HG03064 (cell line): ENCODE measurements around the gene RAP2B.
A peak's percentile ranks its signal among the peaks of the same experiment; 100 is the strongest.
"Not testable (repeated sequence)": the region's sequence is repeated elsewhere in the genome, so short reads cannot be mapped to it uniquely, and the experiment has no call there.

ENCODE experiments used
- ATAC-seq: cut with Tn5 transposase; IDR thresholded peaks from one replicate; pipeline ENCODE4 v1.9.1; 2021; ENCODE audit warnings: low read depth; ENCODE audit not compliant: unreplicated experiment

RAP2B gene

DNA sequence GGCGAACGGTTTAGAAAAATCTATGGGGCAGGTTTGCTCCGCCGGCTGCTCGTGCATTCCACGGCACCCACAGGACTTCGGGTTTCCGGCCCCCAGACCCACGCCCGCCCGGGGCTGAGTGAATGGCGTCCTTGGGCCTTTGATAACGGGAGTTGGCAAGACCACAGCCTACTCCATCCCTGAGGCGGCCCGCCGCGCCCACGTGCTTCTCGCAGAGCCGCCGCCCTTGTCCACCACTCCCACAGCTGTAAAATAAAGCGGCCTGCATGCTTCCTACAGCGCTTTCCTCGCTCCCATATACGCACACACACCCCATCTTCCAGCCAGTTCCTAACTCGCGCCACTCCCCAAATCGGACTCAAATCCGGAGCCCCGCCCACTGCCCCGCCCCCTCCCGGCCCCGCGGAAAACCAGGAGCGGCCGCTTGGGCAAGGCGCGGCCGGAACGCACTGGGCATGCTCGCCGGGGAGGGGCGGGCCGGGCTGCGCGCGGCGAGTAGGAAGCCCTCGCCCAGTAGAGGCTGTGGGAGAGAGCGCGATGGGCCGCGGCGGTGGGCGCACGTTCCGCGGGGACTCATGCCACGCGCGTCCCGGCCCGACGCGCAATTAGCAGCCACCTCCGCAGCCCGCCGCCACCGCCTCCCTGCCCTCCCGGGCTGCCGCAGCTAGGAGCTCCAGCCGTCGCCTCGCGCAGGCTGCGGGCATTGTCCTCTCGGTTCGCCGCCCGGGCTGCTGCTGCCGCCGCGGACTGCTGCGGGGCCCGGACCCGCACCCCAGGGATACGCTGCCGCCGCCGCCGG is at the start of gene RAP2B:
RAP2B (plus strand) TSS at position 513 of the 799 bp plus-strand sequence. CDS start 468 bp downstream, outside the sequence.
- peak; percentile 55 for ATAC-seq

GRCh38 chr3:153113541-153113940 is 48.5 kb upstream of the RAP2B start:
- ATAC-seq = no peak

GRCh38 chr3:153114270-153114669 is 47.8 kb upstream of the RAP2B start:
- not testable (repeated sequence) for ATAC-seq

DNA sequence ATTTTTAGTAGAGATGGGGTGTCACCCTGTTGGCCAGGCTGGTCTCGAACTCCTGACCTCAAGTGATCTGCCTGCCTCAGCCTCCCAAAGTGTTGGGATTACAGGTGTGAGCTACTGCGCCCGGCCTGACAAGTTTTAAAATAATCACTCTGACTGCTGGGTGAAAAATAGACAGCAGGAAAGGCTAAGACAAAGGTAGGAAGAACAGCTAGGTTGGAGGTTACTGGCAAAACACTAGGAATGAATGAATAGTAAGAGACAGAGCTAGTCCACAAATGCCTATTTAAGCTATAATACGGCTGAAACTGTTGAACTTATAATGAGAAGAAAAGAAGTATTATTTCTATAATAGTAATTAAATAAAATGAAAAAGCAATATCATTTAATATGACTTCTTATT is 46.7 kb upstream of the RAP2B start:
- no peak for ATAC-seq

DNA sequence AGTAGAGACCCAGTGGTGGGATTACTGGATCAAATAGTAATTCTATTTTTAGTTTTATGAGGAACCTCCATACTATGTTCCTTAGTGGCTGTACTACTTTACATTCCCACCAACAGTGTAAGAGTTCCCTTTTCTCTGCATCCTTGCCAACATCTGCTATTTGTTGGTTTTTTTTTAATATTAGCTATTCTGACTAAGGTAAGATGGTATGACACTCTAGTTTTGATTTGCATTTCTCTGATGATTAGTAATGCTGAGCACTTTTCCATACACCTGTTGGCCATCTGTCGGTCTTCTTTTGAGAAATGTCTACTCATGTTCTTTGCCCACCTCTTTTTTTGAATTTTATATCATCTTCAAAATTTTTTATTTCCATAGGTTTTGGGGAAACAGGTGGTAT is 34.2 kb upstream of the RAP2B start:
- ATAC-seq = no peak

GRCh38 chr3:153129426-153129825 is 32.6 kb upstream of the RAP2B start:
- ATAC-seq = no peak

DNA sequence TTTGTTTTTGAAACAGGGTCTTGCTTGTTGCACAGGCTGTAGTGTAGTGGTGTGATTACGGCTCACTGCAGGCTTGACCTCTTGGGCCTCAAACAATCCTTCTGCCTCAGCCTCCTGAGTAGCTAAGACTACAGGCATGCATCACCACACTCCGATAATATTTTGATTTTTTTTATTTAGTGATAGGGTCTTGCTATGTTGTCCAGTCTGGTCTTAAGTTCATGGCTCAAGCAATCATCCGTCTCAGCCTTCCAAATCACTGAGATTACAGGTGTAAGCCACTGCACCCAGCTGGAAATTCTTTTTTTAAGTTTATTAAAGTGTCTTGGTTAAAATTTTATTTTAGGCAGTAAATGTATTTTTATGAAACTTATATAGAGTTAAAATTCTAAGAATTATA is 32.2 kb upstream of the RAP2B start:
- ATAC-seq = no peak

DNA sequence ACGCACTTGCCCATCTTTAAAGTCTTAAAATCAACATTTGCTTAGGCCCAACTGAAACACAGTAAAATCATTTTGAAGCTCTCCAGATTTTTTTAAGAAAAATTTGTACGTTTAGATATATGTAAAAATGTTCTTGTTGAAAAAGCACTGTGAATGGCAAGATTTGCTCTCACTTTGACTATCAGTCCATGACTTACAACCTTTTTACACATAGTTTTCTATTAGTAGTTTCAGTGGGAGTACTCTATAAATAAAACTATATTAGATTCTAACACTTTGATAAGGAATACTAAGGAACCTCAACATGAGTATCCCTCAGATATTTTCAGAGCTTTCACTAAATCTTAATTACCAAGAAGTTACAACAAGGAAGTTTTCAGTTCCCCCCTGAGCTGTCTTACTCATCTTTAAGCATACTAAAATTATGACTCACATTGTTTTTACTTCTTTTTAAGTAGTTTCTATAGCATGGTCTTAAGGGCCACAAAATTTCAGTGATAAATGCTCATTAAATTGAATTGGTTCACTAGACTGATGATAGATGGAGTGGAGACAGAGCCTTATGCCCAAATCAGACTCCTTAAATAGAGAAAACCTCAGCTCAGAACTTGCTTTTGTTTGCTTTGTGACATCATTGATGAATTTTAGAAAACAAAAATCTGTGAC is 31.6 kb upstream of the RAP2B start:
- ATAC-seq = peak; percentile 85

GRCh38 chr3:153137626-153138025 is 24.4 kb upstream of the RAP2B start:
- peak; percentile 39 for ATAC-seq

- peak; percentile 53 for ATAC-seq
These were observed 23.5 kb upstream of the RAP2B start for GRCh38 chr3:153138276-153139210.

- ATAC-seq = no peak
These were observed 19.1 kb upstream of the RAP2B start for GRCh38 chr3:153142961-153143360.

DNA sequence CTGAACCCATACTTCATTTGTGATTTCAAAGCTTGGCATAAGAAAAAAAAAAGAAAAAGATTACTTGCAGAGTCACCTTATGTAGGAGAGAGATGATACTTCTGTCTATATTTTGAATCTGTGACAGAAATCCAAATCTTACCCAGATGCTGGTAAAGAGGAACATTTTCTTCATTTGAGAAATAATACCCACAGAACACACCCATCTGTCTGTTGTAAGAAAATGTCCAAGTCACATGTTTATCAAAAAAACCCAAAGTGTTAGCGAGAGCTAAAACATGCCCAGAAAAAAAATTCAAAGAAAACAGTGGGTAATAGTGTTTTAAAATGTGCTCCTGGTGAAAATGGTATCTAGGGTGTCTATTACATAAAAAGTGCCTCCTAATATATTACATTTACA is 18.0 kb upstream of the RAP2B start:
- no peak for ATAC-seq

GRCh38 chr3:153144779-153145178 is 17.2 kb upstream of the RAP2B start:
- ATAC-seq = no peak

DNA sequence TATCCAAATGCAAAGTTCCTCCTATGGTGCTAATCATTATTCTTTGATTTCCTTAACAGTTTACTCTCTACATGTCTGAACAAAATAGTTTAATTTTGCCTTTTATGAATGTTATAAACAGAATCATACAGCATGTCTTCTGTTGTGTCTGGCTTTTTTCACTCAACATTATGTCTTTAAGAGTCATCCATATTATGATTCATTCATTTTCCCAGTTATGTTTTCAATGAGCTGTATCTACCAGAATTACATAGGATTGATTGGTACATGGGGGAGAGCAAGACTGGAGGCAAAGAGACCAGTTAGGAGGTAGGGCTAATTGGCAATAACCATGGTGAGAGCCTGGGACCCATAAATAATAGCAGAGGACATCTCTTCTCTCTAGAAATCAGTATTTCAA is 16.6 kb upstream of the RAP2B start:
- ATAC-seq = no peak

DNA sequence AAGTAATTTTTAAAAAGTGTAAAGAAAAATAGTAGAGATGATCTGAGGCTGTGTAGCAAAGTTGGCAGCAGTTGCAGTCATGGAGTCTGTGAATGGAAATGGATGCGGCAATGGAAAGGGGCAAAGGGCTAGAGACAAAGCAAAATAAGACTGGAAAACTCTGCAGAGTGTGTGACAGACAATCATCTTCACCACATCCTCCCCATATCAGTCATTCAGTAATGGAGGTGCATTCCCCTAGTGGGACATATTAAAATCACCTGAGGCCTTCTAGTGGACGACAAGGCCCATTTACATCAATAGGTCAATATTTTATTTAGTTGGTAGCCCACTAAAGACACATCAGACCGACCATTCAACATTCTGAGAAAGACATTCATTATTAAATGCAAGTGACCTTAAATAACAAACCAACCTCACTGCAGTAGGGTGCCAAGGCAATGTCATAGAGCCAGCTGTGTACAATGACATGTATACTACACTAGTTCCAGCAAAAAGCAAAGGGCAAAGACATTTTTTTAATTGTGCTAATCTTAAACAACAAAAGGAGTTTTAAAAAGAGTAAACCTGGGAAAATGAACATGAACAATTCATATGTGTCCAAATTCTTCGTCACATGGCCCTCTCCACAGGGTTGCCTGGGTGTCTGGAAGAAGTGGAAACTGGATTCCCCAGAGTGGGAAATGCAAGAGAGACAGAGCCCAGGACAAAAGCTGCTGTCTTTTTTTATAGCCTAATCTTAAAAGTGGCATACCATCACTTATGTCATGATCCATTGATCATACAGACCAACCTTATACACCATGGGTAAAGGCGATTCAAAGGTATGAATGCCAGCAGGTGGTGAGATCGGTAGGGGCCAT is 15.6 kb upstream of the RAP2B start:
- no peak for ATAC-seq

GRCh38 chr3:153150991-153151390 is 11.0 kb upstream of the RAP2B start:
- ATAC-seq = no peak

GRCh38 chr3:153155786-153156185 is 6.2 kb upstream of the RAP2B start:
- not testable (repeated sequence) for ATAC-seq

DNA sequence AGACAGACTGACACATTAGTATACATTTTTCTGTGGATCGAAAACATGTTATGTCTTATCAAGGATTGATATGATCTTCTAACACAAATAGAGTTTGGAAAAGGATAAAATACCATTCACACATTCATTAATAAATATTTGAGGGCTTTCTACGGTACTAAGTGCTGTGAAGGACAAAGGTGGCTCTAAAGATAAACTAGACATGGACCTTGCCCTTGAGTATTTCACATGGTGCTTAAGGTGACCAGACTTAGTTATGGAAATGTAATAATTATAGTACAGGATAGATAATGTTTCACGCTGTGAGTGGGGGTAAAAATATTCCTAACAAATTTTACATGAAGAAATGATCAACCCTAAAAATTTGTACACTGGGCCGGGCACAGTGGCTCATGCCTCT is 3.8 kb upstream of the RAP2B start:
- no peak for ATAC-seq

DNA sequence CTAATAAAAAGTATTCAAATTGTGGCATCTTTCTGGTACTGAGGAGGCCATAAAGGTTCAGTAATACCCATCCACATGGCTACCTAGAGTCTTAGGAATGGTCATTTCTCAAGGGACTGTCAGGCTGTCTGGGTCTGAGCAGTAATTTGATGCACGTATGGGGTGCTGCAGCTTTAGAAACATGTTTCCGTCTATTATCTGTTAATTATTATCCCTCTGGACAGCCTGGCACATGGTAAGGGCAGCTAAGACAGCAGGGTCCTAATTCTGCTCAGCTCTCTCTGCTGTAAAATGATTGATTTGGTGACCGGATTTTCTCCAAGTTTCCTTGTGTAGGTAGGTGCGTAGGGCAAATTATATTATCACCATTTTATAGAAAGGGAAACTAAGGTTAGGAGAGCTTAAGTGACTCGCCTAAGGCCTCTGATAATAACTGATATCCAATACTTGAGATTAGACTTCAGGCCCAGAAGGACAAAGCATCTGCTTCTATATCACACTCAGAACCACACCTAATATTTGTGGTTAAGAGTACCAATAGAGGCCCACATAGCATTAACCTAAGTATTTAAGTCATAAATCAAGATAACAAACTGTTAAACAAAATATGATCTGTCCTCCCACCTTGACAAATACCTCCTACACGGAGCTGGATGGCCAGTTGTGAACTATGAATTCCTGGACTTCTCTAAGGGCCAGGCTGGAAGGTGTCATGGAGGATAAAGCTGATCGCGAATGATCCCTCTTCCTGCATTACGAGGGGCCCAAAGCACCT is 2.9 kb upstream of the RAP2B start:
- no peak for ATAC-seq
